GM23338 (cell line): ENCODE data around the gene PTGER2. TPM values are rescaled to one million over a fixed set of nuclear protein-coding genes. Genes with fewer than 3 reads are reported as not detected.

Source experiments
- ATAC-seq: fragments of 200-7000 bp; cut with Tn5 transposase; 3 replicates; pipeline ENCODE4 v1.9.1; 2020
- DNase-seq: peaks from one replicate; pipeline ENCODE4 v3.0.0-alpha.2; 2015; ENCODE audit warnings: low spot score
- H2AFZ ChIP-seq: fragments of 200-600 bp; sonication (generic); 2 replicates; pipeline ENCODE4 v1.8.0; 2016; ENCODE audit warnings: antibody characterized with exemption, mild to moderate bottlenecking, moderate library complexity
- H3F3A ChIP-seq: fragments of 200-600 bp; sonication (generic); replicated peaks from 2 replicates; pipeline ENCODE4 v1.8.0; 2017; ENCODE audit warnings: antibody characterized with exemption, mixed run types, low read depth
- H3K27ac ChIP-seq: fragments of 200-600 bp; sonication (generic); 2 replicates; pipeline ENCODE4 v1.6.1; 2016; ENCODE audit warnings: low read depth
- H3K27me3 ChIP-seq: fragments of 200-600 bp; sonication (generic); 2 replicates; pipeline ENCODE4 v1.8.0; 2016; ENCODE audit warnings: mild to moderate bottlenecking, mixed run types, moderate library complexity; ENCODE audit not compliant: insufficient read depth
- H3K36me3 ChIP-seq: fragments of 200-600 bp; sonication (generic); 2 replicates; pipeline ENCODE4 v1.8.0; 2016; ENCODE audit warnings: mild to moderate bottlenecking; ENCODE audit not compliant: insufficient read depth
- H3K4me1 ChIP-seq: fragments of 200-600 bp; sonication (generic); 2 replicates; pipeline ENCODE4 v1.8.0; 2016; ENCODE audit warnings: mild to moderate bottlenecking, moderate library complexity; ENCODE audit not compliant: insufficient read depth
- H3K4me2 ChIP-seq: fragments of 200-600 bp; sonication (generic); 2 replicates; pipeline ENCODE4 v1.7.1; 2017; ENCODE audit warnings: mixed run types
- H3K4me3 ChIP-seq: fragments of 200-600 bp; sonication (generic); 2 replicates; pipeline ENCODE4 v1.6.1; 2016; ENCODE audit warnings: mixed run types
- H3K79me2 ChIP-seq: fragments of 200-600 bp; sonication (generic); replicated peaks from 2 replicates; pipeline ENCODE4 v1.8.0; 2017; ENCODE audit warnings: mild to moderate bottlenecking; ENCODE audit not compliant: insufficient read depth
- H3K9me2 ChIP-seq: fragments of 200-600 bp; sonication (generic); 2 replicates; pipeline ENCODE4 v1.8.0; 2017; ENCODE audit not compliant: insufficient read depth
- H4K20me1 ChIP-seq: fragments of 200-600 bp; sonication (generic); replicated peaks from 2 replicates; pipeline ENCODE4 v1.8.0; 2017; ENCODE audit warnings: mild to moderate bottlenecking; ENCODE audit not compliant: insufficient read depth
- H3K27ac Mint-ChIP-seq: 2 replicates; pipeline ENCODE4 v1.8.0; 2020; ENCODE audit warnings: inconsistent platforms, mild to moderate bottlenecking, moderate library complexity, mixed read lengths
- H3K27me3 Mint-ChIP-seq: 3 replicates; pipeline ENCODE4 v1.8.0; 2022; ENCODE audit warnings: low read depth, mild to moderate bottlenecking, moderate library complexity, mixed read lengths, inconsistent platforms; ENCODE audit not compliant: insufficient read depth, poor library complexity
- H3K36me3 Mint-ChIP-seq: 3 replicates; pipeline ENCODE4 v1.8.0; 2021; ENCODE audit warnings: low read depth, mild to moderate bottlenecking, inconsistent platforms, moderate library complexity, mixed read lengths
- H3K4me1 Mint-ChIP-seq: 3 replicates; pipeline ENCODE4 v1.8.0; 2020; ENCODE audit warnings: mild to moderate bottlenecking, inconsistent platforms, mixed read lengths
- H3K4me3 Mint-ChIP-seq: 3 replicates; pipeline ENCODE4 v1.8.0; 2021; ENCODE audit warnings: moderate library complexity, mild to moderate bottlenecking, inconsistent platforms, mixed read lengths
- H3K9me3 Mint-ChIP-seq: 3 replicates; pipeline ENCODE4 v1.8.0; 2020; ENCODE audit warnings: moderate library complexity, mild to moderate bottlenecking, inconsistent platforms, mixed read lengths
- CREB1 ChIP-seq: fragments of 250-450 bp; sonication (Bioruptor Pico); IDR thresholded peaks from 2 replicates; pipeline ENCODE4 v1.5.0; 2020; ENCODE audit warnings: low read depth, mild to moderate bottlenecking, moderate library complexity
- NANOG ChIP-seq: IDR thresholded peaks from 2 replicates; pipeline ENCODE4 v1.6.1; 2016; ENCODE audit warnings: antibody characterized with exemption, borderline replicate concordance
- POLR2AphosphoS5 ChIP-seq: IDR thresholded peaks from 2 replicates; pipeline ENCODE4 v1.6.1; 2016; ENCODE audit warnings: antibody characterized with exemption, low read depth
- REST ChIP-seq: IDR thresholded peaks from one replicate; pipeline ENCODE4 v1.6.1; 2018; ENCODE audit warnings: antibody characterized with exemption; ENCODE audit not compliant: unreplicated experiment
- ZNF114 ChIP-seq: fragments of 250-450 bp; sonication (Bioruptor Pico); IDR thresholded peaks from 2 replicates; pipeline ENCODE4 v1.5.0; 2020; ENCODE audit warnings: mild to moderate bottlenecking, moderate library complexity
- ZNF331 ChIP-seq: fragments of 250-450 bp; sonication (Bioruptor Pico); IDR thresholded peaks from 2 replicates; pipeline ENCODE4 v1.5.0; 2020; ENCODE audit warnings: low read depth, mild to moderate bottlenecking, moderate library complexity
- polyA plus RNA-seq: library from polyadenylated mRNA; unstranded; fragments of >200 nt; fragmentation: Nextera tagmentation; extraction: Ambion mirVana; gene quantifications from 2 replicates; pipeline ENCODE4 v1.2.1, GENCODE V29; 2016
- total RNA-seq: library from RNA; depleted of rRNA; stranded (reverse); fragments of >200 nt; shearing (Covaris generic); gene quantifications from 2 replicates; pipeline ENCODE4 v1.2.3, GENCODE V29; 2014
- TF ChIP-seq, protein P1 (sequence below), 2 experiments: fragments of 200-600 bp in 1 of 2; sonication (generic) in 1 of 2; conservative IDR thresholded peaks; 2 replicates each; pipeline versions ENCODE4 v1.5.1 to v1.6.1; 2016 to 2017; ENCODE audit warnings: antibody characterized with exemption in 2 of 2, low read depth in 2 of 2, mild to moderate bottlenecking in 2 of 2, moderate library complexity in 1 of 2

PTGER2 gene
- total and polyA plus RNA-seq, 2 experiments from 2014 or later, result 1.3 TPM

- Mint-ChIP-seq H3K27me3 (peaks cover 2% of the 10 kb centered on the region), H3K4me1 (peaks cover 5% of the 10 kb centered on the region; the same call in 2 of the 3 replicates), H3K27ac (no peak overlapping the region), H3K4me3 (no peak overlapping the region), H3K36me3 (no peaks in the 10 kb centered on the region), H3K9me3 (no peaks in the 10 kb centered on the region)
- H3F3A ChIP-seq, result no peaks in the 10 kb centered on the region
- H3K27me3 ChIP-seq, result peaks cover 8% of the 10 kb centered on the region
- H3K9me2 ChIP-seq, result no peaks in the 10 kb centered on the region
- no peak overlapping the region for H3K27ac ChIP-seq
- no peak overlapping the region for H3K4me3 ChIP-seq
- DNase-seq, result no peak
- H3K4me1 ChIP-seq, result no peaks in the 10 kb centered on the region
- no peaks in the 10 kb centered on the region for H4K20me1 ChIP-seq
- H2AFZ ChIP-seq, result no peak overlapping the region
- no peaks in the 10 kb centered on the region for H3K79me2 ChIP-seq
- ATAC-seq, result no peak
- no peaks in the 10 kb centered on the region for H3K36me3 ChIP-seq
- no peak overlapping the region for H3K4me2 ChIP-seq
- TF ChIP-seq POLR2AphosphoS5 (no peak), CREB1 (CRISPR knock-in tag) (no peak), REST (no peak), ZNF114 (CRISPR knock-in tag) (no peak), NANOG (no peak)
- TF ChIP-seq, protein P1, sequence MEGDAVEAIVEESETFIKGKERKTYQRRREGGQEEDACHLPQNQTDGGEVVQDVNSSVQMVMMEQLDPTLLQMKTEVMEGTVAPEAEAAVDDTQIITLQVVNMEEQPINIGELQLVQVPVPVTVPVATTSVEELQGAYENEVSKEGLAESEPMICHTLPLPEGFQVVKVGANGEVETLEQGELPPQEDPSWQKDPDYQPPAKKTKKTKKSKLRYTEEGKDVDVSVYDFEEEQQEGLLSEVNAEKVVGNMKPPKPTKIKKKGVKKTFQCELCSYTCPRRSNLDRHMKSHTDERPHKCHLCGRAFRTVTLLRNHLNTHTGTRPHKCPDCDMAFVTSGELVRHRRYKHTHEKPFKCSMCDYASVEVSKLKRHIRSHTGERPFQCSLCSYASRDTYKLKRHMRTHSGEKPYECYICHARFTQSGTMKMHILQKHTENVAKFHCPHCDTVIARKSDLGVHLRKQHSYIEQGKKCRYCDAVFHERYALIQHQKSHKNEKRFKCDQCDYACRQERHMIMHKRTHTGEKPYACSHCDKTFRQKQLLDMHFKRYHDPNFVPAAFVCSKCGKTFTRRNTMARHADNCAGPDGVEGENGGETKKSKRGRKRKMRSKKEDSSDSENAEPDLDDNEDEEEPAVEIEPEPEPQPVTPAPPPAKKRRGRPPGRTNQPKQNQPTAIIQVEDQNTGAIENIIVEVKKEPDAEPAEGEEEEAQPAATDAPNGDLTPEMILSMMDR (conservative IDR thresholded peaks at IDR 0.05; ENCODE audit: low read depth in 2 of 2), result no peak
These were observed 6.7 kb upstream of the PTGER2 start for GRCh38 chr14:52307376-52307775.

GRCh38 chr14:52307905-52308304 lies 6.2 kb upstream of the PTGER2 start:
- Mint-ChIP-seq H3K27ac (no peak overlapping the region), H3K9me3 (no peaks in the 10 kb centered on the region), H3K4me1 (peaks cover 6% of the 10 kb centered on the region; the same call in 2 of the 3 replicates), H3K36me3 (no peaks in the 10 kb centered on the region), H3K27me3 (peaks cover 5% of the 10 kb centered on the region), H3K4me3 (no peak overlapping the region)
- H3K4me1 ChIP-seq, result no peaks in the 10 kb centered on the region
- DNase-seq (no peak), ATAC-seq (no peak)
- no peak overlapping the region for H2AFZ ChIP-seq
- no peaks in the 10 kb centered on the region for H4K20me1 ChIP-seq
- H3F3A ChIP-seq, result no peaks in the 10 kb centered on the region
- no peak overlapping the region for H3K4me3 ChIP-seq
- no peak overlapping the region for H3K4me2 ChIP-seq
- H3K36me3 ChIP-seq, result no peaks in the 10 kb centered on the region
- H3K79me2 ChIP-seq, result no peaks in the 10 kb centered on the region
- H3K9me2 ChIP-seq, result no peaks in the 10 kb centered on the region
- H3K27me3 ChIP-seq, result peaks cover 13% of the 10 kb centered on the region
- no peak for TF ChIP-seq ZNF331 (CRISPR knock-in tag)
- H3K27ac ChIP-seq, result no peak overlapping the region
